Colonic mucosa (tissue), 4 donors: Measurements from ENCODE around the gene OMA1. TPM values are rescaled to one million over a fixed set of nuclear protein-coding genes. Genes with fewer than 3 reads are reported as not detected.

ENCODE experiments used
- DNase-seq: peaks from one replicate; pipeline ENCODE4 v3.0.0-alpha.2; 2020
- H3K27ac ChIP-seq: fragments of 200-600 bp; one replicate; pipeline ENCODE4 v1.8.0; 2021
- H3K27me3 ChIP-seq: fragments of 200-600 bp; one replicate; pipeline ENCODE4 v1.8.0; 2021
- H3K36me3 ChIP-seq: fragments of 200-600 bp; one replicate; pipeline ENCODE4 v1.8.0; 2021
- H3K4me1 ChIP-seq: fragments of 200-600 bp; one replicate; pipeline ENCODE4 v1.8.0; 2021; ENCODE audit warnings: mild to moderate bottlenecking
- H3K4me3 ChIP-seq: fragments of 200-600 bp; one replicate; pipeline ENCODE4 v1.8.0; 2021
- H3K9ac ChIP-seq, 2 donors: one replicate each; pipeline ENCODE4 v1.7.0; 2013; ENCODE audit warnings: control low read depth in 2 of 2, low read depth in 2 of 2, low read length in 2 of 2
- H3K9me3 ChIP-seq: fragments of 200-600 bp; one replicate; pipeline ENCODE4 v1.8.0; 2021
- intact Hi-C: fragments of 100-400 bp; cut with DNase I; formaldehyde crosslinking; loops from one replicate; pipeline ENCODE4 v1.14.1; 2022
- total RNA-seq, 2 donors: library from RNA; stranded (reverse); fragmentation: NEBNext Ultra II Directional in 1 of 2; extraction: Animal tissue kit (Norgen Biotek cat#: 25700) in 1 of 2; gene quantifications; one replicate each; pipeline ENCODE4 v1.2.1, GENCODE V29; 2021
- TF ChIP-seq, protein P1 (sequence below): fragments of 200-600 bp; IDR thresholded peaks from one replicate; pipeline ENCODE4 v1.8.0; 2022; ENCODE audit warnings: antibody characterized with exemption, mild to moderate bottlenecking
- donor health status: healthy.
- donor health status: DM: no; HTN: no; CAD: no.
- donor health status: DM: no; HTN: no; CAD: no.

Gene OMA1
- total RNA-seq, 2 donors from 2014 or later, result 30.4 to 32.3 TPM

- no peak for DNase-seq
- no peaks in the 10 kb centered on the region for H3K4me1 ChIP-seq
- H3K27me3 ChIP-seq, result no peaks in the 10 kb centered on the region
- intact Hi-C loops, result no loop called here
- H3K27ac ChIP-seq, result no peak overlapping the region
- H3K36me3 ChIP-seq, result no peaks in the 10 kb centered on the region
- no peak overlapping the region for H3K9ac ChIP-seq
- no peaks in the 10 kb centered on the region for H3K9me3 ChIP-seq
- H3K4me3 ChIP-seq, result no peak overlapping the region
- TF ChIP-seq, protein P1, sequence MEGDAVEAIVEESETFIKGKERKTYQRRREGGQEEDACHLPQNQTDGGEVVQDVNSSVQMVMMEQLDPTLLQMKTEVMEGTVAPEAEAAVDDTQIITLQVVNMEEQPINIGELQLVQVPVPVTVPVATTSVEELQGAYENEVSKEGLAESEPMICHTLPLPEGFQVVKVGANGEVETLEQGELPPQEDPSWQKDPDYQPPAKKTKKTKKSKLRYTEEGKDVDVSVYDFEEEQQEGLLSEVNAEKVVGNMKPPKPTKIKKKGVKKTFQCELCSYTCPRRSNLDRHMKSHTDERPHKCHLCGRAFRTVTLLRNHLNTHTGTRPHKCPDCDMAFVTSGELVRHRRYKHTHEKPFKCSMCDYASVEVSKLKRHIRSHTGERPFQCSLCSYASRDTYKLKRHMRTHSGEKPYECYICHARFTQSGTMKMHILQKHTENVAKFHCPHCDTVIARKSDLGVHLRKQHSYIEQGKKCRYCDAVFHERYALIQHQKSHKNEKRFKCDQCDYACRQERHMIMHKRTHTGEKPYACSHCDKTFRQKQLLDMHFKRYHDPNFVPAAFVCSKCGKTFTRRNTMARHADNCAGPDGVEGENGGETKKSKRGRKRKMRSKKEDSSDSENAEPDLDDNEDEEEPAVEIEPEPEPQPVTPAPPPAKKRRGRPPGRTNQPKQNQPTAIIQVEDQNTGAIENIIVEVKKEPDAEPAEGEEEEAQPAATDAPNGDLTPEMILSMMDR, result no peak
Measured at GRCh38 chr1:58476179-58476578, 70.3 kb downstream of the OMA1 start.

DNA sequence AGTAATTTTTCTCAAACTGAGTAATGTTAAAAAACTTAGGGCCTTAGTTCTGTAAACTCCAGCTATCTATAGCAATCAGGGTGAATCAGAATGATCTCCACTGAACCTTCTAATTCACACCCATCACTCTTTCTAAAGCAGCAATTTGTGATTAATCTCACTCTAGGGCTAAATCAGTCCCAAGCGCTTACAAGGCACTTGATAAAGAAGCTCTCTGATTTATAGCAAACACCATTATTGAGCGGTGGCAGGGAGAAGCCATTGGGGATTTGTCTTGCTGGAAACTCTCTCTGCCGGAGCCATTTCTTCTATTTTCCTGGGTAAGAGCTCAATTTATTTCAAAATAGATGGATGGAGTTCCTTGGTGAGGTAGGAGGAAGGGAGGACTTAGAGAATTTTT lies 77.0 kb downstream of the OMA1 start:
- TF ChIP-seq, protein P1, result no peak
- Histone ChIP-seq H3K4me1 (no peaks in the 10 kb centered on the region), H3K9ac (no peak overlapping the region), H3K4me3 (no peak overlapping the region), H3K9me3 (no peaks in the 10 kb centered on the region), H3K36me3 (no peaks in the 10 kb centered on the region), H3K27ac (no peak overlapping the region), H3K27me3 (no peaks in the 10 kb centered on the region)
- intact Hi-C loops, result no loop called here
- DNase-seq, result no peak

DNA sequence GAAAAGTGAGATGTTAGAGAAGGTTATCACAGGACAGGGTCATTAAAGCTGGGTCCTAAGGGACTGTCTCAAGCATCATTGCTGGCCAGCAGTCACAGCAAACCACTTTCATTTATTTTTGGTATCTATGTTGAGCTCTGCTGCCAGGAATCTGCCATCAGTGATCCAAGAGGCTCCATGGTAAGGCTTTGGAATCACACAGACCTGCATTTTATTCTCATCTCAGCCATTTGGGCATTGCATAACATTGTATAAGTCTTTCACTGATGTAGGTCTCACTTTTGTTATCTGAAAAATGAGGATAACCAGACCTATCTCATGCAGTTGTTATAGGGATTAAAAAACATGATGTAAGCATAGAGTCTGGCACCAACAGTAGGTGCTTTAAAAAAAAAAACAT lies 77.5 kb downstream of the OMA1 start:
- intact Hi-C loops, result no loop called here

GRCh38 chr1:58468612-58469011 lies 77.9 kb downstream of the OMA1 start:
- H3K27me3 ChIP-seq, result no peaks in the 10 kb centered on the region
- H3K4me3 ChIP-seq, result no peak overlapping the region
- no peaks in the 10 kb centered on the region for H3K4me1 ChIP-seq
- no peak overlapping the region for H3K9ac ChIP-seq
- intact Hi-C loops, result no loop called here
- DNase-seq, result no peak
- no peak overlapping the region for H3K27ac ChIP-seq
- no peaks in the 10 kb centered on the region for H3K36me3 ChIP-seq
- H3K9me3 ChIP-seq, result no peaks in the 10 kb centered on the region
- TF ChIP-seq, protein P1, result no peak

More for the DNA sequence above, 77.5 kb downstream of the OMA1 start:
- H3K9me3 ChIP-seq, result no peaks in the 10 kb centered on the region
- no peaks in the 10 kb centered on the region for H3K4me1 ChIP-seq
- DNase-seq, result no peak
- no peak overlapping the region for H3K9ac ChIP-seq
- H3K36me3 ChIP-seq, result no peaks in the 10 kb centered on the region
- no peaks in the 10 kb centered on the region for H3K27me3 ChIP-seq
- TF ChIP-seq, protein P1, result no peak
- no peak overlapping the region for H3K4me3 ChIP-seq
- H3K27ac ChIP-seq, result no peak overlapping the region

DNA sequence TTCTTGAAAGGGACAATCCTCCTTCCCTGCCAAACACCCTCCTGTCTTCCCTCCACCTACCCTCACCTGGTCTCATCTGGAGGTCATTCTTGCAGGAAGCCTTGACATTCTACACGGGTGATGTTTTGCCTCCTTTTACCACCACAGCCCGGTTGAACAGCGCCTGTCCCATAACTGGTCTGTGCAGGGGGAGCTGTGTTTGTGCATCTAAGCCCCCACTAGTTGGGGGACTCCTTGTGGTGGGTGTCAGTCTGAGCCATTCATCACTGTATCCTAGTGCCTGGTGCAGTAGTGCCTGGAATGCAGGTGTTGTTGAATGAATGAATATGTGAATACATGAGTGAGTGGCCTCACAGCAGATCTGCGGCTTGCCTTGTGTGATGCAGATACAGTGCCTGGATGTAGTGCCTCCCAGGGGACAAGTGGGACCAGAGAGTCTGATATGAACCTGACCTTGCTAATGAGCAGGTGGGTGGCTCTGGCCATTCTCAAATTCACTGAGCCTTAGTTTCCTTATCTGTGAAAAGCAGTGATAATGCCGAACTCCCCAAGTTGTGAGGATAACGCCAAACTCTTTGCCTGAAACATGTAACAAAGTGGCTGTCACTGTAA lies 79.8 kb downstream of the OMA1 start:
- TF ChIP-seq, protein P1, result no peak
- no peaks in the 10 kb centered on the region for H3K27me3 ChIP-seq
- H3K4me1 ChIP-seq, result no peaks in the 10 kb centered on the region
- no peaks in the 10 kb centered on the region for H3K36me3 ChIP-seq
- no peak overlapping the region for H3K9ac ChIP-seq
- intact Hi-C loops, result no loop called here
- no peak for DNase-seq
- H3K27ac ChIP-seq, result no peak overlapping the region
- no peaks in the 10 kb centered on the region for H3K9me3 ChIP-seq
- no peak overlapping the region for H3K4me3 ChIP-seq
